Iris pigment epithelial cell (primary cell): ENCODE measurements around the gene RFESD.
A peak's percentile ranks its signal among the peaks of the same experiment; 100 is the strongest.

Source experiments
- DNase-seq: peaks from one replicate; pipeline ENCODE4 v3.0.0-alpha.2; 2011; ENCODE audit warnings: low read depth

RFESD gene

GRCh38 chr5:95646569-95647431 lies at the start of gene RFESD:
TSS of gene RFESD (plus strand) at chr5:95646777. CDS start at chr5:95652272, 5,495 bp downstream.
- DNase-seq: peak; percentile 99

DNA sequence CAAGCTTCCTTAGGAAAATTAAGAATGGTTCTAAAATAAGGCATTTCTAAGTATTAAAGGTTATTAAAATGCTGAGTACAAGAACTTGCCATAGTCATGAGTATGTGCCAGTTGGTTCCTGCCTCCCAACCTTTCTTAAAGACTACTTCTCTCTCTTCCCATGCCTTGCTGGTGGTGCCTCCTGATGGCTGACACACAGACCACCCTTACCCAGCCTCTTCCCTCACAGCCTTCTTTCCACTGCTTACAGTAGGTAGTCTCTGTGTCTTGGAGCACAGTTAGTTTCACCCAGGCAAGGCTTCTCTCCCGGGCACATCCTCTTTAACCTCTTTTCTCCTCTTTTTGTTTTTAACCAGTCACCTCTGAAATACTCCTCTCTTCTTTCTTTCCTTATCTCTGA lies 47.3 kb upstream of the RFESD start:
- no peak for DNase-seq

- DNase-seq: peak; percentile 64
These were observed 46.0 kb upstream of the RFESD start for GRCh38 chr5:95600557-95600956.

DNA sequence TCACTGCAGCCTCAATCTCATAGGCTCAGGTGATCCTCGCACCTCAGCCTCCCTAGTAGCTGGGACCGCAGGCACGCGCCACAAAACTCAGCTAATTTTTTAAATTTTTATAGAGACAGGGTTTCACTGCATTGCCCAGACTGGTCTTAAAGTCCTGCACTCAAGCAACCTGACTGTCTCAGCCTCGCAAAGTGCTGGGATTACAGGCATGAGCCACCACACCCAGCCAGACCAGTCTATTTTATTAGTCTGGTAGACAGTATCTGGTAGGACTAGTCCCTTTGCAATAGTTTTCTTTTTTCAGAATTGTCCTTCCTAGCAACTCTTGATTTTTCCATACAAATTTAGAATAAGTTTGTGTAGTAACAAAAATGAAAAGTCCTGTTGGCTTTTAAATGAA lies 40.8 kb upstream of the RFESD start:
- DNase-seq: no peak

DNA sequence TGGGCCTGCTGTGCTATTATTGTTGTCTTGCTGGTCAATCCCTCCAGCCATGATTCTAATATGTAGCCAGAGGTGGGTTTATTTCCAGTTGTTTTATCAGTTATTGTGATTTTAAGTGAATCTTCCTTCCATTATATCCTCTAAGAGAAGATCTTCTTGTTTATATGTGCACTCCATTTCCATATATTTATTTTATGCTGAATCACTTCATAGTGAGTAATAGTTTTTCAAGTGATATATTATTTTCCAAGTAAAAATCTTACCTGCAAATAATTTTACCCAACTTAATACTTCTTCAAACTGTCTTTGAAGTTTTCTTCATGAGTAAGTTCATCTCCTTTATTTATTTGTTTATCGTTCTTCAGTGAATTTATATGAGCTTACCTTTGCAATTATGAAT lies 40.2 kb upstream of the RFESD start:
- DNase-seq: no peak

DNA sequence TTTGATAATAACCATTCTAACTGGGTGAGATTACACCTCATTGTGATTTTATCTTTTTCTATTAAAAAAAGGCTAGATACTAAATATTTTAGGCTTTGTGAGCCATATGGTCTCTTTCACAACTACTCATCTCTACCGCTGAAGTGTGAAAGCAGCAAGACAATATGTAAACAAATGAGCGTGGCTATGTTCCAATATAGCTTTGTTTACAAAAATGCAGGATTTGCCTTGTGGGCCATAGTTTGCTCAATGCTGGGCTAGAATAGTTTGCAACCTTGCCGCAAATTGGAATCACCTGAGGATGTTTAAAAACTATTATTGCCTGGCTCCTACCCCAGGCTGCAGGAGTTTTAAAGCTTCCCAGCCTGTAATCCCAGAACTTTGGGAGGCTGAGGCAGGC lies 36.9 kb upstream of the RFESD start:
- peak; percentile 54 for DNase-seq

GRCh38 chr5:95610546-95610945 lies 36.0 kb upstream of the RFESD start:
- DNase-seq: no peak

DNA sequence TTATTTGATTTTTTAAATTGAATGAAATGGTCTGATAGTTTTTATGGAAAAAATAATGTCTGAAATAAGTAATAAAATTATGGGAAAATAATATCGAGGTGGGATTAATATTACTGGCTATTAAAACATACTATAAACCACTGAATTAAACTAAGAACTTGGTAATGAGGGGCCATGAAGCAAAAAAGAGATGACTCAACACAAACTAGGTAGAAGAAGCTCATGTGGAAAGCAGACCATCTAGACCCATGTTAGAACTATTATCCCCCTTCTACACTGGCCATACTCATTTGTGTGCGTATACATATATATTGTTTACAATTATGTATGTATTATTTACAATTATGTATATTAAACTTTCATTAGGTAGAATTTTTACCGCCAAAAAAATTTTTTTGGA lies 35.2 kb upstream of the RFESD start:
- no peak for DNase-seq

DNA sequence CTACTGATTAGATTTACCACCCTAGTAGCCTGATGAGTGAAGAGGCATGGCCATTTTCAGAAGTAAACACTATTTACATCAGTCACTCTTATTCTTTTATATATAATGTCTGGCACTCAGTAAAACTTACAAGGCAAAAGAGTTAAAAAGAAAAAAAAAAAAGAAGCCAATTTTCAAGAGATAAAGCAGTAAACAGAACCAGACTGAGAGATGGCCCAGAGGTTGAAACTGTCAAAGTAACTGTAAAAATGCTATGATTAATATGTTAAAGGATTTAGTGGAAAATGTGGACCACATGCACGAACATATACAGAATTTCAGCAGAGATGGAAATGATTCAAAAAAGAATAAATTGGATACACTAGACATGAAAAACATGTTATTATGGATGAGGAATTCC lies 33.1 kb upstream of the RFESD start:
- DNase-seq: no peak

GRCh38 chr5:95615164-95615467 lies 31.5 kb upstream of the RFESD start:
- DNase-seq: no peak

DNA sequence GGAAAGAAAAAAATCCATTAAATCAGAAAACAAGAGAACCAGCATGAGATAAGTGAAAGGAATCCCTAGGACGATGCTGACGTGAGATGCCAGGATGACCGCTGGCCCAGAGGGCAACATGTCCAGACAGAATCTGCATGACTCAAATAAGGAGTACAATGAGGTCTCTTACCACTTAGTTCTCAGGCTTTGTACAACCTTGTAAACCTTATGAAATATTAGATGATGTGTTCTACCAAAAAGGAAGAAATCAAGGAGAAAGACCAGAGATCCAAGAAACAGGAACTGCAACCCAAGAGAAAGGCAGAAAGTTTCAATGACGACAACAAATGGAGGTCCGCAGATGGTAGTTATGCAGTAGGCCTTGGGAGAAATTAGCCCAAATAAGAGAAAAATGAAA lies 29.5 kb upstream of the RFESD start:
- DNase-seq: peak; percentile 84

DNA sequence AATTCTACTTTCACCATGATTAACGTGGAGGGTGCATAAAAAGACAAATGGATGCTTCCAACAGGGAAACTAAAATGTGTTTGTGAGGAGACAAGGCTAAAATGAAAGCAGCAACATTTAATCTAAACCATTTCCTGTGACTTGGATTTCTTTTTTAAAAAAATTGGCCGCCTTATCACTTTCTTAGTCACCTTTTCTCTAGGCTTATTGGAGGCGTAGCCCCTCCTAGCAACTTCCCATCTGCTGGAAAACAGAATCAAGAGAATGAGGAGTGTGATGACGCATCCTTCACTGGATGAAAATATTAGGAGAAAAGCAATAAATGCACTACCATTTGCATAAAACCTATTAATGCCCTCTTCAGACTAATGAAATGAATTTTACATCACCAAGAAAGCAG lies 27.5 kb upstream of the RFESD start:
- peak; percentile 52 for DNase-seq

- DNase-seq: no peak
These were observed 27.0 kb upstream of the RFESD start for GRCh38 chr5:95619514-95620029.

DNA sequence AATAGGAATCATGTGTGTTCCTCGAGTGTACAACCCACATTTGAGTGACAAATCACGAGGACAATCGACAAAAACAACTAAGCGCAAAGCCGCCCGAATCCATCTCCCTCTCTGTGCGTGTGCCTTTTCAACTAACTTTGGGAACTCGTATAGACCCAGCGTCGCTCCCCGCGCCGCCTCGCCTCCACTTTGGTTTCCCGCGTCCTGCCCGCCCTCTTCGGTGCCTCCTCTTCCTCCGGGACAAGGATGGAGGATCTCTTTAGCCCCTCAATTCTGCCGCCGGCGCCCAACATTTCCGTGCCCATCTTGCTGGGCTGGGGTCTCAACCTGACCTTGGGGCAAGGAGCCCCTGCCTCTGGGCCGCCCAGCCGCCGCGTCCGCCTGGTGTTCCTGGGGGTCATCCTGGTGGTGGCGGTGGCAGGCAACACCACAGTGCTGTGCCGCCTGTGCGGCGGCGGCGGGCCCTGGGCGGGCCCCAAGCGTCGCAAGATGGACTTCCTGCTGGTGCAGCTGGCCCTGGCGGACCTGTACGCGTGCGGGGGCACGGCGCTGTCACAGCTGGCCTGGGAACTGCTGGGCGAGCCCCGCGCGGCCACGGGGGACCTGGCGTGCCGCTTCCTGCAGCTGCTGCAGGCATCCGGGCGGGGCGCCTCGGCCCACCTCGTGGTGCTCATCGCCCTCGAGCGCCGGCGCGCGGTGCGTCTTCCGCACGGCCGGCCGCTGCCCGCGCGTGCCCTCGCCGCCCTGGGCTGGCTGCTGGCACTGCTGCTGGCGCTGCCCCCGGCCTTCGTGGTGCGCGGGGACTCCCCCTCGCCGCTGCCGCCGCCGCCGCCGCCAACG lies 26.3 kb upstream of the RFESD start, which contains the start of gene GPR150:
GPR150 (plus strand) TSS at position 58 of the 840 bp plus-strand sequence; CDS start at position 247, 189 bp downstream.
- DNase-seq: peak; percentile 53

DNA sequence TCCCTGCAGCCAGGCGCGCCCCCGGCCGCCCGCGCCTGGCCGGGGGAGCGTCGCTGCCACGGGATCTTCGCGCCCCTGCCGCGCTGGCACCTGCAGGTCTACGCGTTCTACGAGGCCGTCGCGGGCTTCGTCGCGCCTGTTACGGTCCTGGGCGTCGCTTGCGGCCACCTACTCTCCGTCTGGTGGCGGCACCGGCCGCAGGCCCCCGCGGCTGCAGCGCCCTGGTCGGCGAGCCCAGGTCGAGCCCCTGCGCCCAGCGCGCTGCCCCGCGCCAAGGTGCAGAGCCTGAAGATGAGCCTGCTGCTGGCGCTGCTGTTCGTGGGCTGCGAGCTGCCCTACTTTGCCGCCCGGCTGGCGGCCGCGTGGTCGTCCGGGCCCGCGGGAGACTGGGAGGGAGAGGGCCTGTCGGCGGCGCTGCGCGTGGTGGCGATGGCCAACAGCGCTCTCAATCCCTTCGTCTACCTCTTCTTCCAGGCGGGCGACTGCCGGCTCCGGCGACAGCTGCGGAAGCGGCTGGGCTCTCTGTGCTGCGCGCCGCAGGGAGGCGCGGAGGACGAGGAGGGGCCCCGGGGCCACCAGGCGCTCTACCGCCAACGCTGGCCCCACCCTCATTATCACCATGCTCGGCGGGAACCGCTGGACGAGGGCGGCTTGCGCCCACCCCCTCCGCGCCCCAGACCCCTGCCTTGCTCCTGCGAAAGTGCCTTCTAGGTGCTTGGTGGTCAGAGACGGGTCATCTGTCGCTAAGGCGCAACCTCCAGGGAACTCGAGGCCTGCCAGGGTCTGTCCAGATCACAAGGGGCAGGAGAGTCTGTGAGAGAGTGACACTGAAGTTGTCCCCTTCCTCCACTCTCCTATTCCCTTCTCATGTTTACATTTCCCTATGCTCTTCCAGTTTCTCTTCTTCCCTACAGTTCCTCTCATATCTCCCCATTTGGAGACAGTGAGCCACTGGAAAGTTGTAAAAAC lies 25.4 kb upstream of the RFESD start:
- DNase-seq: peak; percentile 40

GRCh38 chr5:95621839-95622629 lies 24.5 kb upstream of the RFESD start:
- no peak for DNase-seq

- DNase-seq: no peak
These were observed 22.9 kb upstream of the RFESD start for GRCh38 chr5:95623706-95624105.

GRCh38 chr5:95624368-95624767 lies 22.2 kb upstream of the RFESD start:
- no peak for DNase-seq

DNA sequence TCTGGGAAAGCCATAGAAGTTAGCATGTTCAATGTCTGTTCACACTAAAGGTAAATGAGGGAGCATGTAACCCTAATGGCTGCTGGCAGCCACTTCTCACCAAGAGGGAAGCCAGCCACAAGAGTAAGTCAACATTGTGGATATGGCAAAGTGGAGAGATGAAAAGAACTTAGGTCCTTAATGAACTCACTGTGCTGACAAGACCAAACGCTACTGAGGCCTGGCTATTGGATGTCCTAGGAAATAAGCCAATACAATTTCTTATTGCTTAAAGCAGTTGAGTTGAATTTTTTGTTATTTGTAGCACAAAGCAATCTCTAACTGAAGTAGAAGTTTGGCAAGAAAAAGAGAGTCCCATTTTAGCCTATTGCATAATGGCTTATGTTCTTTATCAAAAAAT lies 19.9 kb upstream of the RFESD start:
- no peak for DNase-seq

DNA sequence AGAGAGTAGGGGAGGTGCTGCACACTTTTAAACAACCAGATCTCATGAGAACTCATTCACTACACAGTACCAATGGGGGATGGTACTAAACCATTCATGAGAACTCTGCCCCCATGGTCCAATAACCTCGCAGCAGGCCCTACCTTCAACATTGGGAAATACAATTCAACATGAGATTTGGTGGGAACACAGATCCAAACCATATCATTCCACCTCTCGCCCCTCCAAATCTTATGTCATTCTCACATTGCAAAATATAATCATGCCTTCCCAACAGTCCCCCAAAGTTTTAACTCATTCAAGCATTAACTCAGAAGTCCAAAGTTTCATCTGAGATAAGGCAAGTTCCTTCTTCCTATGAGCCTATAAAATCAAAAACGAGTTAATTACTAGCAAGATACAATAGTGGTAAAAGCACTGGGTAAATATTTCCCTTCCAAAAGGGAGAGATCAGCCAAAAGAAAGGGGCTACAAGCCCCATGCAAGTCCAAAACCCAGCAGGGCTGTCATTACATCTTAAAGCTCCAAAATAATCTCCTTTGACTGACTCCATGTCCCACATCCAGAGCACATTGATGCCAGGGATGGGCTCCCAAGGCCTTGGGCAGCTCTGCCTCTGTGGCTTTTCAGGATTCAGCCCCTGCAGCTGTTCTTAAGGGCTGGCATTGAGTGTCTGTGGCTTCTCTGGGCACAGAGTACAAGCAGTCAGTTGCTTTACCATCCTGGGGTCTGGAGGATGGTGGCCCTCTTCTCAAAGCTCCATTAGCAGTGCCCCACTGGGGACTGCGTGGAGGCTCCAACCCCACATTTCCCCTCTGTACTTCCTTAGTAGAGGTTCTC lies 18.4 kb upstream of the RFESD start:
- DNase-seq: no peak
